ENCODE results near the gene UBE4B.

UBE4B gene

DNA sequence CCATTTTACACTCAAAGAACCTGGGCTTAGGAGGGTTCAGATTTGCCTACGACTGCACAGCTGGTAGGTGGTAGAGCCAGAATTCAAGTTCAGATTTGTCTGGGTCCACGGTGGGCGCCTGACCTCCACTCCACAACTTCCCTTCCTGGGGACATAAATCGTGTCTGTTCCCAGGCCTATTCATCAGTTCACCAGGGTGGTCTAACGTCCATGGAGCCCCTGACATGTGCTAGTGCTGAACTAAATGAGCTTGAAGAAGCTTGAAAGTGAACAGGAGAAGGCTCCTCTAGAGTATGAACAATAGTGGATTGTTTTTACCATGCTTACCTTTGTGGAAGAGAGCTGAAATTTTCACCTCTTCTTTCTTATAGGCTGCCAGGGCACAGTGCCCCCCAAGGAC, 145.1 kb downstream of the UBE4B start:
- Histone ChIP-seq H3K79me2 (ENCODE audit: control insufficient read depth, insufficient read depth, low read length, poor library complexity) (no peaks in the 10 kb centered on the region), H3K4me2 (ENCODE audit: low read length) (no peak overlapping the region), H3K18ac (ENCODE audit: low read length) (no peak overlapping the region), H2BK12ac (ENCODE audit: low read length) (no peak overlapping the region), H3K27me3 (ENCODE audit: insufficient read depth, low read length) (no peaks in the 10 kb centered on the region), H4K12ac (ENCODE audit: low read depth, low read length) (no peak overlapping the region), H3K9ac (ENCODE audit: low read length) (no peak overlapping the region), H3K79me1 (ENCODE audit: low read length) (no peaks in the 10 kb centered on the region), H3K36me3 (ENCODE audit: control insufficient read depth in 1 of 2, insufficient read depth in 2 of 2, low read length in 2 of 2) (peaks cover 11 to 23% of the 10 kb centered on the region in 2 experiments), H4K8ac (ENCODE audit: low read depth, low read length) (no peak overlapping the region), H3K9me3 (ENCODE audit: insufficient read depth, low read depth, low read length) (no peaks in the 10 kb centered on the region), H4K91ac (ENCODE audit: low read depth, low read length) (no peak overlapping the region), H2AFZ (ENCODE audit: insufficient read depth, low read length, poor library complexity) (no peak overlapping the region), H2BK120ac (ENCODE audit: insufficient read depth, low read length, poor library complexity) (no peak overlapping the region), H3K4me3 (ENCODE audit: low read depth, low read length) (no peak overlapping the region), H2AK5ac (ENCODE audit: low read length) (no peak overlapping the region), H3K4ac (ENCODE audit: low read depth, low read length) (no peak overlapping the region), H3K4me1 (ENCODE audit: control insufficient read depth in 1 of 2, insufficient read depth in 2 of 2, low read length in 2 of 2) (no peaks in the 10 kb centered on the region), H3K14ac (ENCODE audit: low read length) (no peak overlapping the region), H3K23ac (ENCODE audit: low read length) (no peak overlapping the region), H2BK5ac (ENCODE audit: low read depth, low read length, poor library complexity) (no peak overlapping the region), H3K27ac (ENCODE audit: low read depth, low read length) (no peak overlapping the region)
- WGBS (ENCODE audit: extremely low coverage, insufficient coverage, insufficient read length): no CpG with 5 or more reads among the region's 5 CpGs
- DNase-seq: no peak

DNA sequence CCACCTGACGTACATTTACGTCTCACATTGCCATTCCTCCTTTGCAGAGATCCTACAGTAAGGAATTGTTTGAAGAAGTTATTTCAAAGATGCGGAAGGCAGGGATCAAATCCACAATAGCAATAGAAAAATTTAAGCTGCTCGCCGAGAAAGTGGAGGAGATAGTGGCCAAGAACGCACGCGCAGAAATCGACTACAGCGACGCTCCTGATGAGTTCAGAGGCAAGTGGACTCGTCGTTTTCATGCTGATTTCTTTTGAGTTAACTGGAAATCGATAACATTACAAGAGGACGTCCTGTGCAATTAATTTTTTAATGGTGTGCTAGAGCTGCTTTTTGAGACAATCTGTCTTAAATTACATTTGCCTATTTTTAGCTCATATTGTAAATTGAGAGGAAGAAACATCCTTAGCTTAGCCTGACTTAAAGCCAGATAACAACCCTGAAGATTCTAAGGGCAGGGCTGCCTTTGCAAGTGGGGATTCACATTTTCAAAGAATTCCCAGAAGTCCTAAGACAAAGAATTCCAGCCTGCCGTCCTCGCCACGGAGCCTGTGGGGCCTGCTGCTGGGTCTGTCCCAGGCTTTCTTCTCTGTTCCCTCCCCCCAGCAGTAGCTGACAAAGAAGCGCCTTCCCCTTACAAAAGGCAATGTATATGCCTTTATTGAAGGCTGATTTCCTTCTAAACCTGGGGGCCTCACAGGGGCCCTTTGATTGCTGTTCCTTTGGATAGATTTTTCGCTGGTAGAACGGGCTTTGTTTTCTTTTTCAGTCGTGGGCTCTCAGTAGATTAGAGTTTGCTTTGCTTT, 146.0 kb downstream of the UBE4B start:
- H2BK5ac ChIP-seq (ENCODE audit: low read depth, low read length, poor library complexity): no peak overlapping the region
- H3K23ac ChIP-seq (ENCODE audit: low read length): no peak overlapping the region
- no peak overlapping the region for H2BK12ac ChIP-seq (ENCODE audit: low read length)
- no peaks in the 10 kb centered on the region for H3K27me3 ChIP-seq (ENCODE audit: insufficient read depth, low read length)
- H4K91ac ChIP-seq (ENCODE audit: low read depth, low read length): no peak overlapping the region
- no peak for DNase-seq
- H2AK5ac ChIP-seq (ENCODE audit: low read length): no peak overlapping the region
- H3K4me2 ChIP-seq (ENCODE audit: low read length): no peak overlapping the region
- peaks cover 7 to 19% of the 10 kb centered on the region in 2 experiments for H3K36me3 ChIP-seq (ENCODE audit: control insufficient read depth in 1 of 2, insufficient read depth in 2 of 2, low read length in 2 of 2)
- no peak overlapping the region for H2AFZ ChIP-seq (ENCODE audit: insufficient read depth, low read length, poor library complexity)
- no peaks in the 10 kb centered on the region for H3K4me1 ChIP-seq (ENCODE audit: control insufficient read depth in 1 of 2, insufficient read depth in 2 of 2, low read length in 2 of 2)
- H3K18ac ChIP-seq (ENCODE audit: low read length): no peak overlapping the region
- H3K4me3 ChIP-seq (ENCODE audit: low read depth, low read length): no peak overlapping the region
- no peak overlapping the region for H3K27ac ChIP-seq (ENCODE audit: low read depth, low read length)
- H4K8ac ChIP-seq (ENCODE audit: low read depth, low read length): no peak overlapping the region
- no peaks in the 10 kb centered on the region for H3K79me2 ChIP-seq (ENCODE audit: control insufficient read depth, insufficient read depth, low read length, poor library complexity)
- H3K4ac ChIP-seq (ENCODE audit: low read depth, low read length): no peak overlapping the region
- H3K14ac ChIP-seq (ENCODE audit: low read length): no peak overlapping the region
- no CpG with 5 or more reads among the region's 22 CpGs for WGBS (ENCODE audit: extremely low coverage, insufficient coverage, insufficient read length)
- H3K79me1 ChIP-seq (ENCODE audit: low read length): no peaks in the 10 kb centered on the region
- no peak overlapping the region for H4K12ac ChIP-seq (ENCODE audit: low read depth, low read length)
- H3K9ac ChIP-seq (ENCODE audit: low read length): no peak overlapping the region
- no peak overlapping the region for H2BK120ac ChIP-seq (ENCODE audit: insufficient read depth, low read length, poor library complexity)
- H3K9me3 ChIP-seq (ENCODE audit: insufficient read depth, low read depth, low read length): no peaks in the 10 kb centered on the region

DNA sequence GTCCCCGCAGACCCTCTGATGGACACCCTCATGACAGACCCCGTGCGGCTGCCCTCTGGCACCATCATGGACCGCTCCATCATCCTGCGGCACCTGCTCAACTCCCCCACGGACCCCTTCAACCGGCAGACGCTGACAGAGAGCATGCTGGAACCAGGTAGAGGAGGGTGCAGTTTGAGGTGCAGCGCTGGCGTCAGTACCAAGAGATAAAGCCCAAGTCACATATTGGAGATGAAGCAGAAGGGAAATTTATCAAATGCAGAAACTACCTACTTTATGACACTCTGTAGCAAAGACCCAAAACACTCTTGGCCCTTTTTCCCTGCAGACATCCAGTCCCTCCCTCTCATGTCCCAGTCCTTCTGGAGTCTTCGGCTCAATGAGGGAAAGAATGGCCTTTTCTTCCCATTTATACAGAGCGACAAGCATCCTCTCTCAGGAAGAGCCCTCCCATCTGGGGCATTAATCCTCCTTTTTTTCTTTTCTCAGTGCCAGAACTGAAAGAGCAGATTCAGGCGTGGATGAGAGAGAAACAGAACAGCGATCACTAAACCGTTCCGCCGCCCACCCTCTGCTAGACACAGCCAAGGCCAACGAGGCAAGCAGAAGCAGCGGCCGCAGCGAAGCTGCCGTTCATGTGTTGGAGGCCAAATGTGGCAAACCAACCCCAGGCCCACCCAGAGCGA, 146.8 kb downstream of the UBE4B start:
- Histone ChIP-seq H4K91ac (ENCODE audit: low read depth, low read length) (no peak overlapping the region), H3K4me2 (ENCODE audit: low read length) (no peak overlapping the region), H4K12ac (ENCODE audit: low read depth, low read length) (no peak overlapping the region), H3K9me3 (ENCODE audit: insufficient read depth, low read depth, low read length) (no peaks in the 10 kb centered on the region), H4K8ac (ENCODE audit: low read depth, low read length) (no peak overlapping the region), H2BK5ac (ENCODE audit: low read depth, low read length, poor library complexity) (no peak overlapping the region), H3K4ac (ENCODE audit: low read depth, low read length) (no peak overlapping the region), H3K14ac (ENCODE audit: low read length) (no peak overlapping the region), H3K36me3 (ENCODE audit: control insufficient read depth in 1 of 2, insufficient read depth in 2 of 2, low read length in 2 of 2) (peaks cover 9 to 17% of the 10 kb centered on the region in 2 experiments), H3K23ac (ENCODE audit: low read length) (no peak overlapping the region), H3K27me3 (ENCODE audit: insufficient read depth, low read length) (no peaks in the 10 kb centered on the region), H3K18ac (ENCODE audit: low read length) (no peak overlapping the region), H3K4me3 (ENCODE audit: low read depth, low read length) (no peak overlapping the region), H3K79me1 (ENCODE audit: low read length) (no peaks in the 10 kb centered on the region), H2BK120ac (ENCODE audit: insufficient read depth, low read length, poor library complexity) (no peak overlapping the region), H2BK12ac (ENCODE audit: low read length) (no peak overlapping the region), H3K4me1 (ENCODE audit: control insufficient read depth in 1 of 2, insufficient read depth in 2 of 2, low read length in 2 of 2) (no peaks in the 10 kb centered on the region), H3K79me2 (ENCODE audit: control insufficient read depth, insufficient read depth, low read length, poor library complexity) (no peaks in the 10 kb centered on the region), H3K9ac (ENCODE audit: low read length) (peak overlapping the region; percentile 2), H3K27ac (ENCODE audit: low read depth, low read length) (no peak overlapping the region), H2AFZ (ENCODE audit: insufficient read depth, low read length, poor library complexity) (no peak overlapping the region), H2AK5ac (ENCODE audit: low read length) (no peak overlapping the region)
- no CpG with 5 or more reads among the region's 23 CpGs for WGBS (ENCODE audit: extremely low coverage, insufficient coverage, insufficient read length)
- DNase-seq: no peak

DNA sequence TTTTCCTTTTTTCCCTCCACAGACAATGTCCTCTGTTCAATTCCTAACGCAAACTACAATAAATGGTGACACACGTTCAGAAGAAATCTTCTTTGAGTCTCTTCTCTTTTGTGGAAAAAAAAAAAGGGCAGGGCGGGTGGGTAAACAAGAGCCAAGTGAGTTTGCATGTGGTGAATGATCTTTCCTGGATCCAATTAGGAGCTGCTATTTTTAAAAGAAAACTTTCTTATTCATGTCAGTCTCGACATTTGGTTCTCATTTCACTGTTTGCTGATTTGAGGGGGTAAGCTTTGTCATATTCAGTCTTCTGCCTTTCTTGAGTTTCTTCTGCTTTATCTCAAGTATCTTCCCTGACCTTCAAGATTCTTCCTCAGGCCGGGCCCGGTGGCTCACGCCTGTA, 148.4 kb downstream of the UBE4B start:
- Histone ChIP-seq H3K4me1 (ENCODE audit: control insufficient read depth in 1 of 2, insufficient read depth in 2 of 2, low read length in 2 of 2) (no peaks in the 10 kb centered on the region), H3K4me2 (ENCODE audit: low read length) (no peak overlapping the region), H3K27ac (ENCODE audit: low read depth, low read length) (no peak overlapping the region), H3K9me3 (ENCODE audit: insufficient read depth, low read depth, low read length) (no peaks in the 10 kb centered on the region), H2AK5ac (ENCODE audit: low read length) (no peak overlapping the region), H3K23ac (ENCODE audit: low read length) (no peak overlapping the region), H4K91ac (ENCODE audit: low read depth, low read length) (no peak overlapping the region), H2BK12ac (ENCODE audit: low read length) (no peak overlapping the region), H4K8ac (ENCODE audit: low read depth, low read length) (no peak overlapping the region), H3K9ac (ENCODE audit: low read length) (no peak overlapping the region), H2BK5ac (ENCODE audit: low read depth, low read length, poor library complexity) (no peak overlapping the region), H3K36me3 (ENCODE audit: control insufficient read depth in 1 of 2, insufficient read depth in 2 of 2, low read length in 2 of 2) (peaks cover 9 to 15% of the 10 kb centered on the region in 2 experiments), H3K14ac (ENCODE audit: low read length) (no peak overlapping the region), H2AFZ (ENCODE audit: insufficient read depth, low read length, poor library complexity) (no peak overlapping the region), H3K4me3 (ENCODE audit: low read depth, low read length) (no peak overlapping the region), H2BK120ac (ENCODE audit: insufficient read depth, low read length, poor library complexity) (no peak overlapping the region), H4K12ac (ENCODE audit: low read depth, low read length) (no peak overlapping the region), H3K79me1 (ENCODE audit: low read length) (no peaks in the 10 kb centered on the region), H3K27me3 (ENCODE audit: insufficient read depth, low read length) (no peaks in the 10 kb centered on the region), H3K79me2 (ENCODE audit: control insufficient read depth, insufficient read depth, low read length, poor library complexity) (no peaks in the 10 kb centered on the region), H3K4ac (ENCODE audit: low read depth, low read length) (no peak overlapping the region), H3K18ac (ENCODE audit: low read length) (no peak overlapping the region)
- WGBS (ENCODE audit: extremely low coverage, insufficient coverage, insufficient read length): no CpG with 5 or more reads among the region's 7 CpGs
- no peak for DNase-seq
